ENCODE results near the gene EPC1.

- TF ChIP-seq, protein P1, sequence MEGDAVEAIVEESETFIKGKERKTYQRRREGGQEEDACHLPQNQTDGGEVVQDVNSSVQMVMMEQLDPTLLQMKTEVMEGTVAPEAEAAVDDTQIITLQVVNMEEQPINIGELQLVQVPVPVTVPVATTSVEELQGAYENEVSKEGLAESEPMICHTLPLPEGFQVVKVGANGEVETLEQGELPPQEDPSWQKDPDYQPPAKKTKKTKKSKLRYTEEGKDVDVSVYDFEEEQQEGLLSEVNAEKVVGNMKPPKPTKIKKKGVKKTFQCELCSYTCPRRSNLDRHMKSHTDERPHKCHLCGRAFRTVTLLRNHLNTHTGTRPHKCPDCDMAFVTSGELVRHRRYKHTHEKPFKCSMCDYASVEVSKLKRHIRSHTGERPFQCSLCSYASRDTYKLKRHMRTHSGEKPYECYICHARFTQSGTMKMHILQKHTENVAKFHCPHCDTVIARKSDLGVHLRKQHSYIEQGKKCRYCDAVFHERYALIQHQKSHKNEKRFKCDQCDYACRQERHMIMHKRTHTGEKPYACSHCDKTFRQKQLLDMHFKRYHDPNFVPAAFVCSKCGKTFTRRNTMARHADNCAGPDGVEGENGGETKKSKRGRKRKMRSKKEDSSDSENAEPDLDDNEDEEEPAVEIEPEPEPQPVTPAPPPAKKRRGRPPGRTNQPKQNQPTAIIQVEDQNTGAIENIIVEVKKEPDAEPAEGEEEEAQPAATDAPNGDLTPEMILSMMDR (IDR thresholded peaks at IDR 0.05): no peak
- TF ChIP-seq EP300 (IDR thresholded peaks at IDR 0.05; ENCODE audit: low read depth) (no peak), POLR2A (IDR thresholded peaks at IDR 0.05) (no peak)
These were observed 105.0 kb downstream of the EPC1 start for GRCh38 chr10:32241946-32242345.
